Activated CD8-positive, alpha-beta memory T cell treated with anti-CD3 and anti-CD28 coated beads for 4 hours (primary cell): ENCODE data around the gene MNT.

Experiments used
- DNase-seq, 2 donors: peaks; one replicate each; pipeline ENCODE4 v3.0.0-alpha.2; 2020; ENCODE audit warnings: low read depth in 2 of 2

MNT gene

GRCh38 chr17:2415081-2415480, 14.2 kb upstream of the MNT start:
- no peak for DNase-seq

DNA sequence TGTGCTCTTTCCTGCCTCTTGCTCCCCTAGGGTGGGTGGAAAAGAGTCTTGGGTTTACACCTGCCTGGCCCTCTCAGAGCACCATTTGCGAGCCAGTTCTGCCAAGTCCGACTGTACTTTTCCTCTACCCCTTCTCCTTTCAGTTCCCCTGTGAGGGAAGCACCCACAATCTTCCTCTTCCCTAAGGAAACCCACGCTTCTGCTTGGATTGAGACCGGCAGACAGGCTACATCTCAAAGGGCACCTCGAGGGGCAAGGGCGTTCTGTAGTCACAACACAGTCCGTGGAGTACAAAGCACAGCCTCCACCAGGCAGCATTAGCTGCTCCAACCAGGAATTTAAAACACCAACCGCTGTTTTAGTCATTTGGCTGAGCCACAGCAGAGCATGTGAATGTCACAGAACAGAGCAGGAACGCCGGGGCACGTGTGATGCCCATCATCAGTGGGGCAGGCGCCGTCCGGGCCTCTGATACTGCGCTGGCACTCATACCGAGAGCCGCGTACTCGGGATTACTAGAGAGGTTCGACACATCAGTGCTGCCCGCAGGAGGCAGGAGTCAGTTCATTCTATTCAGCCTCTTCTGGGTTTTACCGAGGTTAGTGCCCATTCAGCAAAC, 13.7 kb upstream of the MNT start:
- no peak for DNase-seq

DNA sequence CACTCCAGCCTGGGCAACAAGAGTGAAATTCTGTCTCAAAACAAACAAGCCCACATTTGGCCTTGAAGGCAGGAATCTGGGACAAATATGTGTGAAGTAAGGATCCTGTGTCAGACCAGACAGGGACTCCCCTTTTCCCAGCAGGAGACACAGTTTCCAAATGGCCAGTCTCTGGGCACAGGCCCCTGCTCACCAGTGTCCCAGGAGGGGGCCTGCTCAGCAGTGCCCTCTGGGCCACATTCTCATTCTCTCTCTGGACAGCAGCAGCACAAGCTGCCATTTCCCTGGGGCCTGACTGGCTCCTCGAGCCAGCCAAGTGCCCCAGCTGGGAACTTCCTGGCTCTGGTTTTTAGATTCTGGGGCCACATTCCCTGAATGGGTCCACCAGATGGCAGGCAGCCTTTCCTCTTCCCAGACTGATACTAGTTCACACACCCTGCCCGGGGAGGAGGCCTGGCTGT, 11.7 kb upstream of the MNT start:
- DNase-seq, result no peak

DNA sequence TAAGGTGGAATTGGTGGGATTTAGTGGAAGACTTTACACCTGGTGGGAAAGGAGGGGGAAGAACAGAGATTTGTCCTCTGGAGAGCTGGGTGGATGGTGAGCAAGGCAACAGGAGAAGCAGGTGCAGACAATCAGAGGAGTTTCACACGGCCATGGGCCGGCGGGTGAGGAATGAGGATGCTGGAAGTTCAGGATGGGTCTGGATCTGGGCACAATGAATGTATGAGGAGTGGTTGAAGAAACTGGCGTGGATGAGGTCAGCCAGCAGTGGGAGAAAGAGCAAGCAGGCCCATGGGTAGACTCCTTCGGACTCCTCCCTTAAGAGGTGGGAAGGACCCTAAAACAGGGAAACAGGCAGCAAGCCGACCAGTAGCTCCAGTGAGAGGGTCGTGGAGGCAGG, 10.1 kb upstream of the MNT start:
- DNase-seq, result no peak

- no peak for DNase-seq
These were observed 6.3 kb upstream of the MNT start for GRCh38 chr17:2406903-2407790.

DNA sequence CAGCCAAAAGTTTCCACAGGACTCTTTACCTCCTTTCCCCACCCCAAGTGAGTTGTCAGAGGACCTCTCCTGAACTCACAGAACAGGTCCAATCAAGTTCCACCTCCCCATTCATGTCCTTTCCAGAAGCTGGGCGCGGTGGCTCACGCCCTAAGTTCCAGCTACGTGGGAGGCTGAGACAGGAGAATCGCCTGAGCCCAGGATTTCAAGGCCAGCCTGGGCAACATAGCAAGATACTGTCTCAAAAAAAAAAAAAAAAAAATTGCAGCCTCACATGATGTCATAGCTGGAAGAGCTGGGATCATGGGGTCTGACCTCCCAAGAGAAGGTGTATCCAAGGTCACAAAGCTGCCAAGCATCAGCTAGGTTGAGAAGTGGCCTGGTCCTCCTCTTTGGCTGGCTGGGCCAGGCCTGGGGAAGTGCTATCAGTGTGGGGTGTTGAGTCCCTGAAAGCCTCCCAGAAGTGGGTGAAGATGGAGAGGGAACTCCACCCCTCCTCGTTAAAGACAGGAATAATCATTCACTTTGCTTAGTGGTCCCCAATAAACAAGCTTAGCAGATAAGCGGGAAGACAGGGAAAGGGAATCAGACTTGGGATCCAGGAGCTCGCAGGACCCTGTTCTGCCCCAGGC, 5.5 kb upstream of the MNT start:
- DNase-seq, result no peak

- DNase-seq, result no peak
These were observed 4.5 kb upstream of the MNT start for GRCh38 chr17:2405247-2405926.

- DNase-seq, result no peak
These were observed 2.2 kb upstream of the MNT start for GRCh38 chr17:2403044-2403443.

GRCh38 chr17:2402544-2402943, 1.7 kb upstream of the MNT start:
- no peak for DNase-seq

GRCh38 chr17:2401426-2402221, 764 bp upstream of the MNT start:
- peak; percentile 98 to 99 for DNase-seq

GRCh38 chr17:2400474-2400866, 390 bp downstream of the MNT start:
- DNase-seq, result no peak

DNA sequence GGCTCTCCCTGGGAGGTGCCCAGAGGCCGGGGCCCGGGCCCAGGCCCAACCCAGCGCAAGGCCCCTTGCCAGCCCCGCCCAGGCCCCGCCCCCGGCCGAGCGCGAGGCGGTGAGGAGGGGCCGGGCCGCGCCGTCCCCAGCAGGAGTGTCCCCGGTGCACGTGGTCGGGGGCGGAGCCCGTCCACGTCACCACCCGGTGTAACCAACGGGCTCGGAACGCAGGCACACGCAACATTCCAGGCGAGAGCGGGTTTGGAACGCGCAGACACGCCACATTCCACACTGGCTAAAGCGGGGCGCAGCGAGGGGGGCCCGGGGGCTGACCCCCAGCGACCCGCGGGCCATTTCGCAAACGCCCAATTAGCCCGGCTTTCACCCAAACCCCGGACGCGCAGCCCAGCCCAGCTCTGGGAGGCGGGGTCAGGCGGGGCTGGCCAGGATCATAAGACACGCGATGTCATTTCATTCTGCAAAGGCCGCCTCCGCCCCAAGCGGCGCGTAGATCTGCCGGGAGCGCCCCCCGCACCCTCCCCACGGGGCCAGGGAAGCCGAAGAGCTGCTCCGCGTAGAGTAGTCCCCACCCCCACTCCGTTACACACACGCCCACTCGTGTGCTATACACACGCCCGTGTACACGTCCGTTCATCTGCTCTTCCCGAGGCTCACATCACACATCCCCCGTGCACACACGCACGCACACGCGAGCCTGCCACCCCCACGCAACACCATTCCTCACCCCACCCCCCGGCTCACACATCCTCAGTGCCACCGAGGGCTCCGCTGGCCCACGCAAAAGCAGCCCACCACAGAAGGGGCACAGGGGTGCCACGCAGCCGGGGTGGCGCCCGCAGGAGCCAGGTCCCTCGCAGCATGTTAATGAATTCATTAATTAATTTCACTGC, 1.0 kb downstream of the MNT start:
- DNase-seq, result peak; percentile 82 to 86

GRCh38 chr17:2398655-2399571, 1.9 kb downstream of the MNT start:
- peak; percentile 31 for DNase-seq

- DNase-seq, result no peak
These were observed 2.7 kb downstream of the MNT start for GRCh38 chr17:2398182-2398581.

GRCh38 chr17:2397247-2398171, 3.4 kb downstream of the MNT start:
- no peak for DNase-seq

GRCh38 chr17:2396568-2397246, 4.2 kb downstream of the MNT start:
- DNase-seq, result no peak

DNA sequence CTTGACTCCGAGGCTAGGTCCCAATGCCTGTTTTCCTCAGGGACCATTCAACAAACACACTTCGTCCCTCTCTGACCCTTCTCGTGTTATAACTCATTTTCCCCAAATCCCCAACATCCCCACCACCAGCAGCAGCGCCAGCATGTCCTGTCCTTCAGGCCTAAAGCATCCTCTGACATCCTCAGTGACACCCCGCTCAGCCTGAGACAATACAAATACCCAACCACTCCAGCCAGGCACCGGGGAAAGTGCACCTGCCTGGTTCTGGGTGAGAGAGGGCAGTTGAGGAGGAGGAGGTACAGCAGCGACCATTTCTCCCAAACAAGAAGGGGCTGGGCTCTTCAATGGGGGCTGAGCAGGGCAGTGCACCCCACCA, 4.7 kb downstream of the MNT start:
- no peak for DNase-seq
